Duodenal mucosa (tissue), 2 donors: ENCODE results near the gene SEC14L3.
"Not testable (repeated sequence)": the region's sequence is repeated elsewhere in the genome, so short reads cannot be mapped to it uniquely, and the experiment has no call there.

Source experiments
- H3K27ac ChIP-seq: one replicate; pipeline ENCODE4 v1.7.0; 2013; ENCODE audit warnings: low read depth, low read length
- H3K27me3 ChIP-seq, 2 donors: one replicate each; pipeline ENCODE4 v1.7.0; 2013; ENCODE audit warnings: low read length in 2 of 2, control low read depth in 1 of 2; ENCODE audit not compliant: insufficient read depth in 2 of 2, control insufficient read depth in 1 of 2
- H3K36me3 ChIP-seq, 2 donors: one replicate each; pipeline ENCODE4 v1.7.0; 2013; ENCODE audit warnings: low read length in 2 of 2, control low read depth in 1 of 2; ENCODE audit not compliant: insufficient read depth in 2 of 2, control insufficient read depth in 1 of 2
- H3K4me1 ChIP-seq, 2 donors: one replicate each; pipeline ENCODE4 v1.7.0; 2013; ENCODE audit warnings: low read length in 2 of 2, control low read depth in 1 of 2; ENCODE audit not compliant: insufficient read depth in 2 of 2, control insufficient read depth in 1 of 2
- H3K4me3 ChIP-seq, 2 donors: one replicate each; pipeline ENCODE4 v1.7.0; 2013; ENCODE audit warnings: low read length in 2 of 2, low read depth in 1 of 2
- H3K9ac ChIP-seq, 2 donors: one replicate each; pipeline ENCODE4 v1.7.0; 2013; ENCODE audit warnings: low read length in 2 of 2, low read depth in 1 of 2
- H3K9me3 ChIP-seq, 2 donors: one replicate each; pipeline ENCODE4 v1.7.0; 2013; ENCODE audit warnings: low read length in 2 of 2, control low read depth in 1 of 2; ENCODE audit not compliant: control insufficient read depth in 1 of 2

SEC14L3 gene

GRCh38 chr22:30470655-30471054 is 1.2 kb downstream of the SEC14L3 start:
- H3K9me3 ChIP-seq = no peaks in the 10 kb centered on the region
- no peak overlapping the region for H3K9ac ChIP-seq
- peaks cover 7 to 8% of the 10 kb centered on the region in 2 donors for H3K27me3 ChIP-seq
- H3K4me1 ChIP-seq = no peaks in the 10 kb centered on the region
- no peak overlapping the region for H3K27ac ChIP-seq
- no peak overlapping the region for H3K4me3 ChIP-seq
- H3K36me3 ChIP-seq = no peaks in the 10 kb centered on the region

GRCh38 chr22:30469165-30469564 is 2.7 kb downstream of the SEC14L3 start:
- no peak overlapping the region for H3K4me3 ChIP-seq
- H3K27me3 ChIP-seq = peaks cover 7 to 12% of the 10 kb centered on the region in 2 donors

GRCh38 chr22:30460555-30460954 is 11.3 kb downstream of the SEC14L3 start:
- H3K4me3 ChIP-seq, H3K27ac ChIP-seq, H3K9me3 ChIP-seq, H3K4me1 ChIP-seq, H3K27me3 ChIP-seq, H3K9ac ChIP-seq, H3K36me3 ChIP-seq: not testable (repeated sequence)

More at GRCh38 chr22:30469165-30469564, 2.7 kb downstream of the SEC14L3 start:
- no peaks in the 10 kb centered on the region for H3K4me1 ChIP-seq
- no peaks in the 10 kb centered on the region for H3K36me3 ChIP-seq
- H3K27ac ChIP-seq = no peak overlapping the region
- no peaks in the 10 kb centered on the region for H3K9me3 ChIP-seq
- no peak overlapping the region for H3K9ac ChIP-seq

GRCh38 chr22:30460147-30460546 is 11.7 kb downstream of the SEC14L3 start:
- no peak overlapping the region for H3K4me3 ChIP-seq
- no peak overlapping the region for H3K9ac ChIP-seq
- H3K27me3 ChIP-seq = peaks cover 0 to under 1% of the 10 kb centered on the region in 2 donors
- no peaks in the 10 kb centered on the region for H3K36me3 ChIP-seq
- H3K27ac ChIP-seq = no peak overlapping the region
- no peaks in the 10 kb centered on the region for H3K4me1 ChIP-seq
- H3K9me3 ChIP-seq = no peaks in the 10 kb centered on the region

GRCh38 chr22:30459181-30460052 is 12.4 kb downstream of the SEC14L3 start:
- Histone ChIP-seq H3K4me3 (no peak overlapping the region), H3K27me3 (no peaks in the 10 kb centered on the region), H3K36me3 (no peaks in the 10 kb centered on the region), H3K9me3 (no peaks in the 10 kb centered on the region), H3K9ac (no peak overlapping the region), H3K4me1 (no peaks in the 10 kb centered on the region), H3K27ac (no peak overlapping the region)

GRCh38 chr22:30457981-30458380 is 13.8 kb downstream of the SEC14L3 start:
- Histone ChIP-seq H3K9ac (no peak overlapping the region), H3K9me3 (no peaks in the 10 kb centered on the region), H3K36me3 (no peaks in the 10 kb centered on the region), H3K27ac (no peak overlapping the region), H3K27me3 (peaks cover 0 to 4% of the 10 kb centered on the region in 2 donors), H3K4me1 (no peaks in the 10 kb centered on the region), H3K4me3 (no peak overlapping the region)

- Histone ChIP-seq H3K36me3 (no peaks in the 10 kb centered on the region), H3K9ac (no peak overlapping the region), H3K27ac (no peak overlapping the region)
Measured at GRCh38 chr22:30455075-30455840, 16.6 kb downstream of the SEC14L3 start.

GRCh38 chr22:30453731-30454510 is 17.9 kb downstream of the SEC14L3 start:
- Histone ChIP-seq H3K36me3 (no peaks in the 10 kb centered on the region), H3K27me3 (peaks cover 0 to 4% of the 10 kb centered on the region in 2 donors), H3K9me3 (no peaks in the 10 kb centered on the region), H3K9ac (no peak overlapping the region), H3K4me3 (no peak overlapping the region), H3K4me1 (no peaks in the 10 kb centered on the region), H3K27ac (no peak overlapping the region)

More at GRCh38 chr22:30455075-30455840, 16.6 kb downstream of the SEC14L3 start:
- Histone ChIP-seq H3K4me1 (no peaks in the 10 kb centered on the region), H3K27me3 (peaks cover 0 to 4% of the 10 kb centered on the region in 2 donors), H3K9me3 (no peaks in the 10 kb centered on the region), H3K4me3 (no peak overlapping the region)

- Histone ChIP-seq H3K36me3 (no peaks in the 10 kb centered on the region), H3K4me3 (no peak overlapping the region), H3K27me3 (peaks cover 0 to 4% of the 10 kb centered on the region in 2 donors), H3K27ac (no peak overlapping the region), H3K9me3 (no peaks in the 10 kb centered on the region), H3K4me1 (no peaks in the 10 kb centered on the region), H3K9ac (no peak overlapping the region)
Measured at GRCh38 chr22:30452861-30453260, 19.0 kb downstream of the SEC14L3 start.
